ENCODE data around the gene SLC17A2. TPM values are rescaled to one million over a fixed set of nuclear protein-coding genes. Genes with fewer than 3 reads are reported as not detected.

The SLC17A2 gene
- total and polyA plus RNA-seq, 2 of the 13 experiments (the other 11 are each of a cell fraction or from before 2014, with no cell fraction given) = 11.2 to 32.4 TPM

- H3K9me3 ChIP-seq (ENCODE audit: low read length) = no peaks in the 10 kb centered on the region
- FAIRE-seq (no peak), DNase-seq (ENCODE audit: low spot score) (no peak), ATAC-seq (no peak)
- WGBS (ENCODE audit: low lambda C conversion rate) = 97% methylated on average over 5 of the region's 5 CpGs
- H3K4me1 ChIP-seq (ENCODE audit: insufficient read depth, low read length) = 0 out of 2 replicates have a peak, but pooled peaks cover 3% of the 10 kb centered on the region
- no peaks in the 10 kb centered on the region for H3K27me3 ChIP-seq (ENCODE audit: control insufficient read depth in 1 of 2, insufficient read depth in 2 of 2, low read length in 2 of 2)
- H3K36me3 ChIP-seq (replicated peaks in 1 of 2; ENCODE audit: control insufficient read depth in 1 of 2, insufficient read depth in 2 of 2, low read length in 2 of 2) = peaks cover 4 to 46% of the 10 kb centered on the region in 2 experiments
- BruUV-seq (replicated peaks) = no TSS peak
- H3K4me3 ChIP-seq (replicated peaks in 1 of 3; ENCODE audit: insufficient read depth in 1 of 3, low read depth in 2 of 3, low read length in 3 of 3) = no peak overlapping the region
- H2AFZ ChIP-seq (ENCODE audit: low read length) = no peak overlapping the region
- in situ Hi-C loops (cut with HindIII; ENCODE audit: extremely low pct_ligation_motif_present, low pct_unique_long_range_greater_than_20kb) (no loop called here), intact Hi-C loops (cut with micrococcal nuclease; ENCODE audit: unreplicated experiment) (no loop called here)
- no peaks in the 10 kb centered on the region for H3K79me2 ChIP-seq (ENCODE audit: insufficient read depth, low read length)
- H3K27ac ChIP-seq (ENCODE audit: extremely low read length, insufficient read depth, low read length) = no peak overlapping the region
- ChIA-PET POLR2A (interaction anchor here (2.7 kb wide), 1 partner anchor 17 kb away, joined by 10 read pairs; no protein-coding TSS in a partner anchor), CTCF (ENCODE audit: low intra/inter-chr PET ratio, low total read pairs) (no interaction called here)
- H3K9ac ChIP-seq (ENCODE audit: insufficient read depth, low read depth, low read length) = no peak overlapping the region
- no peaks in the 10 kb centered on the region for H4K20me1 ChIP-seq (ENCODE audit: insufficient read depth, low read length)
- H3K4me2 ChIP-seq (ENCODE audit: low read depth, low read length) = no peak overlapping the region
- TF ChIP-seq CSRNP2 (CRISPR knock-in tag; conservative IDR thresholded peaks at IDR 0.05; ENCODE audit: low read depth) = no peak
- TF ChIP-seq ADNP (CRISPR knock-in tag; IDR thresholded peaks at IDR 0.05) = no peak
- TF ChIP-seq ARID5B (CRISPR knock-in tag; IDR thresholded peaks at IDR 0.05) = no peak
- no peak for TF ChIP-seq TCF7 (IDR thresholded peaks at IDR 0.05; ENCODE audit: low read depth)
- TF ChIP-seq, protein P1, sequence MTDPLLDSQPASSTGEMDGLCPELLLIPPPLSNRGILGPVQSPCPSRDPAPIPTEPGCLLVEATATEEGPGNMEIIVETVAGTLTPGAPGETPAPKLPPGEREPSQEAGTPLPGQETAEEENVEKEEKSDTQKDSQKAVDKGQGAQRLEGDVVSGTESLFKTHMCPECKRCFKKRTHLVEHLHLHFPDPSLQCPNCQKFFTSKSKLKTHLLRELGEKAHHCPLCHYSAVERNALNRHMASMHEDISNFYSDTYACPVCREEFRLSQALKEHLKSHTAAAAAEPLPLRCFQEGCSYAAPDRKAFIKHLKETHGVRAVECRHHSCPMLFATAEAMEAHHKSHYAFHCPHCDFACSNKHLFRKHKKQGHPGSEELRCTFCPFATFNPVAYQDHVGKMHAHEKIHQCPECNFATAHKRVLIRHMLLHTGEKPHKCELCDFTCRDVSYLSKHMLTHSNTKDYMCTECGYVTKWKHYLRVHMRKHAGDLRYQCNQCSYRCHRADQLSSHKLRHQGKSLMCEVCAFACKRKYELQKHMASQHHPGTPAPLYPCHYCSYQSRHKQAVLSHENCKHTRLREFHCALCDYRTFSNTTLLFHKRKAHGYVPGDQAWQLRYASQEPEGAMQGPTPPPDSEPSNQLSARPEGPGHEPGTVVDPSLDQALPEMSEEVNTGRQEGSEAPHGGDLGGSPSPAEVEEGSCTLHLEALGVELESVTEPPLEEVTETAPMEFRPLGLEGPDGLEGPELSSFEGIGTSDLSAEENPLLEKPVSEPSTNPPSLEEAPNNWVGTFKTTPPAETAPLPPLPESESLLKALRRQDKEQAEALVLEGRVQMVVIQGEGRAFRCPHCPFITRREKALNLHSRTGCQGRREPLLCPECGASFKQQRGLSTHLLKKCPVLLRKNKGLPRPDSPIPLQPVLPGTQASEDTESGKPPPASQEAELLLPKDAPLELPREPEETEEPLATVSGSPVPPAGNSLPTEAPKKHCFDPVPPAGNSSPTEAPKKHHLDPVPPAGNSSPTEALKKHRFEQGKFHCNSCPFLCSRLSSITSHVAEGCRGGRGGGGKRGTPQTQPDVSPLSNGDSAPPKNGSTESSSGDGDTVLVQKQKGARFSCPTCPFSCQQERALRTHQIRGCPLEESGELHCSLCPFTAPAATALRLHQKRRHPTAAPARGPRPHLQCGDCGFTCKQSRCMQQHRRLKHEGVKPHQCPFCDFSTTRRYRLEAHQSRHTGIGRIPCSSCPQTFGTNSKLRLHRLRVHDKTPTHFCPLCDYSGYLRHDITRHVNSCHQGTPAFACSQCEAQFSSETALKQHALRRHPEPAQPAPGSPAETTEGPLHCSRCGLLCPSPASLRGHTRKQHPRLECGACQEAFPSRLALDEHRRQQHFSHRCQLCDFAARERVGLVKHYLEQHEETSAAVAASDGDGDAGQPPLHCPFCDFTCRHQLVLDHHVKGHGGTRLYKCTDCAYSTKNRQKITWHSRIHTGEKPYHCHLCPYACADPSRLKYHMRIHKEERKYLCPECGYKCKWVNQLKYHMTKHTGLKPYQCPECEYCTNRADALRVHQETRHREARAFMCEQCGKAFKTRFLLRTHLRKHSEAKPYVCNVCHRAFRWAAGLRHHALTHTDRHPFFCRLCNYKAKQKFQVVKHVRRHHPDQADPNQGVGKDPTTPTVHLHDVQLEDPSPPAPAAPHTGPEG (CRISPR knock-in tag; IDR thresholded peaks at IDR 0.05) = no peak
- no peak for TF ChIP-seq ZNF720 (CRISPR knock-in tag; IDR thresholded peaks at IDR 0.05)
- TF ChIP-seq JUND (CRISPR knock-in tag; IDR thresholded peaks at IDR 0.05) = no peak
- TF ChIP-seq POGK (CRISPR knock-in tag; conservative IDR thresholded peaks at IDR 0.05) = no peak
- TF ChIP-seq DNMT3B (CRISPR knock-in tag; conservative IDR thresholded peaks at IDR 0.05) = no peak
- TF ChIP-seq NFKBIZ (CRISPR knock-in tag; IDR thresholded peaks at IDR 0.05) = no peak
- TF ChIP-seq SP1 (IDR thresholded peaks at IDR 0.05) = no peak
- TF ChIP-seq SP1 (CRISPR knock-in tag; IDR thresholded peaks at IDR 0.05) = no peak
Measured at GRCh38 chr6:25975923-25976560, 45.6 kb upstream of the SLC17A2 start.
